Measurements from ENCODE around the gene PLD2.
A peak's percentile ranks its signal among the peaks of the same experiment; 100 is the strongest.

The PLD2 gene

GRCh38 chr17:4806777-4807604, at the start of gene PLD2:
Gene PLD2 (plus strand): TSS chr17:4807152. CDS start chr17:4807773, 621 bp downstream.
- peak; percentile 76 for DNase-seq

- DNase-seq, result no peak
These were observed 47.1 kb upstream of the PLD2 start for GRCh38 chr17:4759776-4760236.

GRCh38 chr17:4764595-4764994, 42.4 kb upstream of the PLD2 start:
- DNase-seq, result no peak

- DNase-seq, result no peak
These were observed 40.8 kb upstream of the PLD2 start for GRCh38 chr17:4766201-4766600.

GRCh38 chr17:4766723-4767122, 40.2 kb upstream of the PLD2 start:
- no peak for DNase-seq

GRCh38 chr17:4768298-4768697, 38.7 kb upstream of the PLD2 start:
- DNase-seq, result no peak

GRCh38 chr17:4769628-4770027, 37.3 kb upstream of the PLD2 start:
- peak; percentile 30 for DNase-seq

- DNase-seq, result no peak
These were observed 35.3 kb upstream of the PLD2 start, which contains the start of gene TM4SF5 for GRCh38 chr17:4771519-4772234. Gene TM4SF5 (plus strand): TSS chr17:4771886. CDS start chr17:4771923, 37 bp downstream.

- no peak for DNase-seq
These were observed 34.7 kb upstream of the PLD2 start for GRCh38 chr17:4772235-4772613.

GRCh38 chr17:4777969-4778760, 28.8 kb upstream of the PLD2 start:
- no peak for DNase-seq

- DNase-seq, result no peak
These were observed 26.5 kb upstream of the PLD2 start for GRCh38 chr17:4780325-4780955.

GRCh38 chr17:4782652-4783051, 24.3 kb upstream of the PLD2 start:
- no peak for DNase-seq

GRCh38 chr17:4785311-4786105, 21.4 kb upstream of the PLD2 start:
- DNase-seq, result no peak

GRCh38 chr17:4786106-4786511, 20.8 kb upstream of the PLD2 start, which contains the start of gene VMO1:
Gene VMO1 (minus strand): TSS chr17:4786364. CDS start chr17:4786352, 12 bp downstream.
- DNase-seq, result peak; percentile 60

GRCh38 chr17:4786516-4786915, 20.4 kb upstream of the PLD2 start:
- DNase-seq, result no peak

- DNase-seq, result no peak
These were observed 18.7 kb upstream of the PLD2 start for GRCh38 chr17:4788159-4788806.

GRCh38 chr17:4788807-4789700, 17.9 kb upstream of the PLD2 start, which contains the start of gene GLTPD2:
Gene GLTPD2 (plus strand): TSS chr17:4788964. CDS start chr17:4789012, 48 bp downstream.
- DNase-seq, result no peak

GRCh38 chr17:4789701-4789950, 17.3 kb upstream of the PLD2 start:
- no peak for DNase-seq

GRCh38 chr17:4789951-4790704, 16.8 kb upstream of the PLD2 start:
- peak; percentile 89 for DNase-seq

GRCh38 chr17:4790705-4791088, 16.3 kb upstream of the PLD2 start:
- no peak for DNase-seq
